Activated CD4-positive, alpha-beta T cell treated with anti-CD3 and anti-CD28 coated beads, Interleukin-2, amount 10 ng/mL, durations not matched to agents 7 days and 5 days (primary cell): ENCODE data around the gene KDF1. TPM values are rescaled to one million over a fixed set of nuclear protein-coding genes. Genes with fewer than 3 reads are reported as not detected.

Source experiments
- CTCF ChIA-PET: fragments of 350-600 bp; sonication (Branson Sonifier 250); formaldehyde crosslinking; loops from one replicate; lab custom pipeline; 2021; ENCODE audit warnings: antibody characterized with exemption; lab: Charles Lee
- POLR2A ChIA-PET: fragments of 350-600 bp; sonication (Branson Sonifier 250); formaldehyde crosslinking; loops from one replicate; lab custom pipeline; 2021; ENCODE audit warnings: antibody characterized with exemption; lab: Charles Lee
- DNase-seq: peaks from one replicate; pipeline ENCODE4 v3.0.0-alpha.2; 2020
- H3K27ac Mint-ChIP-seq: one replicate; pipeline ENCODE4 v1.8.0; 2021; ENCODE audit warnings: mild to moderate bottlenecking, moderate library complexity, mixed read lengths
- H3K27me3 Mint-ChIP-seq: one replicate; pipeline ENCODE4 v1.8.0; 2021; ENCODE audit warnings: mixed read lengths
- H3K36me3 Mint-ChIP-seq: one replicate; pipeline ENCODE4 v1.8.0; 2021; ENCODE audit warnings: low read depth, mixed read lengths
- H3K4me1 Mint-ChIP-seq: one replicate; pipeline ENCODE4 v1.8.0; 2021; ENCODE audit warnings: mixed read lengths
- H3K4me3 Mint-ChIP-seq: one replicate; pipeline ENCODE4 v1.8.0; 2021; ENCODE audit warnings: mild to moderate bottlenecking, moderate library complexity, mixed read lengths
- H3K9me3 Mint-ChIP-seq: one replicate; pipeline ENCODE4 v1.8.0; 2021; ENCODE audit warnings: mixed read lengths
- total RNA-seq, 2 experiments: library from RNA; stranded (reverse); gene quantifications; one replicate each; pipeline ENCODE4 v1.2.3, GENCODE V29; 2021

KDF1 gene
- total RNA-seq, 2 experiments from 2014 or later: not detected

- POLR2A ChIA-PET: no interaction called here
Measured at GRCh38 chr1:26945138-26945537, 15.1 kb downstream of the KDF1 start.

GRCh38 chr1:26942656-26943055 is 17.6 kb downstream of the KDF1 start:
- DNase-seq: no peak
- Mint-ChIP-seq H3K27me3 (no peaks in the 10 kb centered on the region), H3K27ac (no peak overlapping the region), H3K4me1 (peaks cover 3% of the 10 kb centered on the region), H3K9me3 (no peaks in the 10 kb centered on the region), H3K4me3 (no peak overlapping the region), H3K36me3 (peaks cover 28% of the 10 kb centered on the region)
- ChIA-PET POLR2A (interaction anchor here (0.5 kb wide), 1 partner anchor 860 kb away, joined by 3 read pairs; no protein-coding TSS in a partner anchor), CTCF (interaction anchor here (1.1 kb wide), 1 partner anchor 72 kb away, joined by 3 read pairs; no protein-coding TSS in a partner anchor)

More at GRCh38 chr1:26945138-26945537, 15.1 kb downstream of the KDF1 start:
- H3K9me3 Mint-ChIP-seq: no peaks in the 10 kb centered on the region
- CTCF ChIA-PET: no interaction called here
- no peak overlapping the region for H3K27ac Mint-ChIP-seq
- DNase-seq: no peak
- peaks cover 28% of the 10 kb centered on the region for H3K36me3 Mint-ChIP-seq
- peaks cover 2% of the 10 kb centered on the region for H3K4me1 Mint-ChIP-seq
- no peaks in the 10 kb centered on the region for H3K27me3 Mint-ChIP-seq
- H3K4me3 Mint-ChIP-seq: no peak overlapping the region

GRCh38 chr1:26941311-26941710 is 19.0 kb downstream of the KDF1 start:
- ChIA-PET CTCF (no interaction called here), POLR2A (no interaction called here)
- Mint-ChIP-seq H3K9me3 (no peaks in the 10 kb centered on the region), H3K4me3 (no peak overlapping the region), H3K27ac (no peak overlapping the region), H3K36me3 (peaks cover 28% of the 10 kb centered on the region), H3K4me1 (peaks cover 3% of the 10 kb centered on the region), H3K27me3 (no peaks in the 10 kb centered on the region)
- no peak for DNase-seq

DNA sequence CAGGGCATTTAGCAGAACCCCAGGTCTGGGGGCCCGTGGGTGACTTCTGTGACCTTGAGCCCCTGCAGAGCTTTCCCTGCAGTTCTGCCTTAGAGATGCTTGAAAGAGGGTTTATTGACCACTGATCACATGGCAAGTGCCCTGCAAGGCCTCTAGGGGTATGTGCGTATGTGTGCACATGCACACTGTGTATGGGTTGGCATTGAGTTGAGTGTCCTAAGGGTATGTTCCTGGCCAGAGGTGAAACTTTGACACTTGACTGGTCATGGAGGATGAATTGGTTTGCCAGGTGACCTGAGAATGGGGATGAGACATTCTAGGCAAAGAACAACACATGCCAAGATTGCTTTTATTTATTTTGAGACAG is 21.6 kb downstream of the KDF1 start:
- CTCF ChIA-PET: interaction anchor here (1.3 kb wide), 1 partner anchor 9 kb away, joined by 3 read pairs; no protein-coding TSS in a partner anchor
- DNase-seq: no peak
- Mint-ChIP-seq H3K27ac (no peak overlapping the region), H3K4me3 (no peak overlapping the region), H3K36me3 (peaks cover 29% of the 10 kb centered on the region), H3K27me3 (no peaks in the 10 kb centered on the region), H3K9me3 (no peaks in the 10 kb centered on the region), H3K4me1 (peaks cover 3% of the 10 kb centered on the region)
- POLR2A ChIA-PET: no interaction called here

GRCh38 chr1:26938004-26938658 is 22.1 kb downstream of the KDF1 start:
- H3K4me1 Mint-ChIP-seq: peaks cover 3% of the 10 kb centered on the region
- peaks cover 27% of the 10 kb centered on the region for H3K36me3 Mint-ChIP-seq
- ChIA-PET POLR2A (no interaction called here), CTCF (interaction anchor here (0.6 to 1.3 kb wide), 3 partner anchors 9 to 308 kb away, joined by 3 to 4 read pairs (median 3); no protein-coding TSS in a partner anchor)
- H3K4me3 Mint-ChIP-seq: no peak overlapping the region
- DNase-seq: no peak
- no peak overlapping the region for H3K27ac Mint-ChIP-seq
- no peaks in the 10 kb centered on the region for H3K27me3 Mint-ChIP-seq
- H3K9me3 Mint-ChIP-seq: no peaks in the 10 kb centered on the region

GRCh38 chr1:26936823-26937222 is 23.4 kb downstream of the KDF1 start:
- DNase-seq: no peak
- H3K4me1 Mint-ChIP-seq: peaks cover 3% of the 10 kb centered on the region
- ChIA-PET CTCF (no interaction called here), POLR2A (no interaction called here)
- H3K27me3 Mint-ChIP-seq: no peaks in the 10 kb centered on the region
- no peaks in the 10 kb centered on the region for H3K9me3 Mint-ChIP-seq
- no peak overlapping the region for H3K27ac Mint-ChIP-seq
- H3K36me3 Mint-ChIP-seq: peaks cover 19% of the 10 kb centered on the region
- no peak overlapping the region for H3K4me3 Mint-ChIP-seq

DNA sequence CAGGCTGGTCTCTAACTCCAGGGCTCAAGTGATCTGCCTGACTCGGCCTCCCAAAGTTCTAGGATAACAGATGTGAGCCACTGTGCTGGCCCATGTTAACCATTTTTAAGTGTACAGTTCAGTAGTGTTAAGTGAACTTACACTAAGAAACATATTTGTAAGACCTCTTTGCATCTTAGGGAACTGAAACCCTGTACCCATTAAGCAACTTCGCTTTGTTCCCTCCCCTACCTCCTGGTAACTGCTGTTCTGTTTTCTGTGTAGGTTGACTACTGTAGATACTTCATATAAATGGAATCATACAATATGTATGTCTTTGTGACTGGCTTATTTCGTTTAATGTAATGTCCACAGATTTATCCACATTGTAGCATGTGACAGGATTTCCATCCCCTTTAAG is 27.7 kb downstream of the KDF1 start:
- no peaks in the 10 kb centered on the region for H3K9me3 Mint-ChIP-seq
- no peak overlapping the region for H3K4me3 Mint-ChIP-seq
- DNase-seq: no peak
- H3K27me3 Mint-ChIP-seq: no peaks in the 10 kb centered on the region
- peaks cover 35% of the 10 kb centered on the region for H3K36me3 Mint-ChIP-seq
- no peaks in the 10 kb centered on the region for H3K4me1 Mint-ChIP-seq
- POLR2A ChIA-PET: no interaction called here
- no peak overlapping the region for H3K27ac Mint-ChIP-seq
- CTCF ChIA-PET: no interaction called here

DNA sequence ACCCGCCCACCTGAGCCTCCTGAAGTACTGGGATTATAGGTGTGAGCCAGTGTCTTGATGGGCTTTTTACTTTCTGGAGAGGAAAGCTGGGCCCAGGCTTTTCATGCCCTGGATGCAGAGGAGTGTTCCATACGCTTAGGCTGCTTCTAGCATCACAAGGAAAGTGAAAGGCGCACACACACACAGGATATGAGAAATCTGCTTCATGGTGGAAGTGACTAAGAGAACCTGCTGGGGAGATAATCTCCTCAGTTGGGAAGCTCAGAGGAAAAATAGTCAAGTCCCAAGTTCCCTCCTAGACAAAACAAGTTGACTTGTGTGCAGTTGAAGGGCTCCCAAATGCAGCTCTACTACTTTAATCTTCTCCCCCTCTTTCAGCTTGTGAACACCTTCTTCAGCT is 36.6 kb downstream of the KDF1 start:
- peaks cover 28% of the 10 kb centered on the region for H3K36me3 Mint-ChIP-seq
- DNase-seq: no peak
- POLR2A ChIA-PET: no interaction called here

DNA sequence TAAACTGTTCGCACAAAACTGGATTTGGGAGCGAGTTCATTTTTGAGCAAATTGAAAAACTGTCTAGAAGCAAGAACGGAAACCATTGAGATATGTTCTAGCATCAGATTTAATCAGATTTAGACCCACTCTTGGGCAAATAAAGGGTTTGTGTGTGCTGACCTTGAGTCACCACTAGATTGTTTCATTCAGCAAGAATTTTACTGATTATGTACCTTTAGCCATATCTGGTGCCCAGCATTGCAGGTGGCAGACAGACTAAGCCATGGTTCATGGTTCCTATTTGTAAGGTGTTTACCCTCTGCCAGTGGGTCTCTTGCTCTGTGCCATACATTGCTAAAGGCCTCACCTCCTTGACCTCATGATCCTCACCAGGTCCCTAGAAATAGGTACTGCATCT is 37.4 kb downstream of the KDF1 start:
- Mint-ChIP-seq H3K9me3 (no peaks in the 10 kb centered on the region), H3K4me3 (peak overlapping the region; percentile 93), H3K4me1 (peaks cover 41% of the 10 kb centered on the region), H3K27me3 (no peaks in the 10 kb centered on the region), H3K27ac (peak overlapping the region; percentile 50), H3K36me3 (peaks cover 20% of the 10 kb centered on the region)
- no peak for DNase-seq
- ChIA-PET CTCF (no interaction called here), POLR2A (no interaction called here)

More for the DNA sequence above, 36.6 kb downstream of the KDF1 start:
- peaks cover 41% of the 10 kb centered on the region for H3K4me1 Mint-ChIP-seq
- peak overlapping the region; percentile 93 for H3K4me3 Mint-ChIP-seq
- CTCF ChIA-PET: interaction anchor here (0.6 kb wide), 2 partner anchors 34 to 657 kb away, joined by 3 to 4 read pairs; partner anchors contain the start of gene GPN2
- H3K27me3 Mint-ChIP-seq: no peaks in the 10 kb centered on the region
- no peaks in the 10 kb centered on the region for H3K9me3 Mint-ChIP-seq
- H3K27ac Mint-ChIP-seq: no peak overlapping the region

DNA sequence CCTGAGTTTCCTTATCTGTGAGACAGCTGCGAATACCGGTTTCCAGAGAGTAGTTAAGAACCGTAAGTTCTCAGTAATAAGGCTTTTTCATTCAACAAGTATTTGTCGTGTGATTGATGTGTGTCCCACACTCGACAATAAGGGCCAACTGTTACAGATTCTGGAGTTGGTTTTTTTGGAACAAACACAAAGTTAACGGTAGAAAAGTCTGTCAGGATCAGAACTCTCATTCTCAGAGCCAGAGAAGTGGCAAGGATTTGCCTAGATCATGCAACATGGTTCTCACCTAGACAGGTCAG is 37.9 kb downstream of the KDF1 start:
- CTCF ChIA-PET: no interaction called here
- Mint-ChIP-seq H3K4me3 (peak overlapping the region; percentile 93), H3K27me3 (no peaks in the 10 kb centered on the region)

GRCh38 chr1:26921540-26922430 is 38.5 kb downstream of the KDF1 start, which contains the start of gene NUDC:
Gene NUDC, plus strand, starts transcription at chr1:26921743. Its CDS starts 106 bp downstream, at chr1:26921849.
- peak; percentile 98 for DNase-seq
- peaks cover 38% of the 10 kb centered on the region for H3K4me1 Mint-ChIP-seq
- H3K9me3 Mint-ChIP-seq: no peaks in the 10 kb centered on the region
- CTCF ChIA-PET: interaction anchor here (0.5 to 1.2 kb wide), 3 partner anchors 19 to 233 kb away, joined by 3 to 4 read pairs (median 4); partner anchors contain the start of gene SLC9A1
- POLR2A ChIA-PET: no interaction called here
- peaks cover 13% of the 10 kb centered on the region for H3K36me3 Mint-ChIP-seq
- H3K27ac Mint-ChIP-seq: peak within 1 kb of the TSS; percentile 93
- H3K27me3 Mint-ChIP-seq: no peaks in the 10 kb centered on the region
- peak within 1 kb of the TSS; percentile 93 for H3K4me3 Mint-ChIP-seq

More for the DNA sequence above, 37.9 kb downstream of the KDF1 start:
- Mint-ChIP-seq H3K9me3 (no peaks in the 10 kb centered on the region), H3K4me1 (peaks cover 41% of the 10 kb centered on the region), H3K36me3 (peaks cover 17% of the 10 kb centered on the region), H3K27ac (peak overlapping the region; percentile 93)
- POLR2A ChIA-PET: no interaction called here
- no peak for DNase-seq

DNA sequence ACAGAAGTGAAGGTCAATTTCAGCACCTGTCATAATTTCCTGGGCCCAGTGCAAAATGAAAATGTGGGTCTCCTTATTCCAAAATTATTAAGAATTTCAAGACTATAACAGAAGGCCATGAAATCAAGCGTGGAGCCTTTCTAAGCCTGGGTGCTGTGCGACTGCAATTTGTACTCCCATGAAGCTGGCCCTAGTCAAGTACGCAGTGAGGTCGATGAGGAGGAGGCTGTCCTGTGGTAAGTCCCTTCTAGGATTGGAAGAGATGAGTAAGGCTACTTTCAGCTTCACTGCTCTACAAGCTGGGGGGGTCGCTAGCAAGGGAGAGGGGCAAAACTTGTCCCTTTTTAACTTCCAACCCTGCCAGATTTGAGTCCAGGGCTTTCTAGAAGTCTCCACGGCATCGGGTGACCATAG is 39.1 kb downstream of the KDF1 start:
- Mint-ChIP-seq H3K9me3 (no peaks in the 10 kb centered on the region), H3K4me3 (peak overlapping the region; percentile 93), H3K27ac (peak overlapping the region; percentile 93), H3K27me3 (no peaks in the 10 kb centered on the region), H3K36me3 (peaks cover 9% of the 10 kb centered on the region), H3K4me1 (peaks cover 36% of the 10 kb centered on the region)
- POLR2A ChIA-PET: interaction anchor here (0.7 kb wide), 1 partner anchor 214 kb away, joined by 3 read pairs; no protein-coding TSS in a partner anchor
- no peak for DNase-seq
- CTCF ChIA-PET: interaction anchor here (0.5 to 1.2 kb wide), 3 partner anchors 19 to 234 kb away, joined by 3 to 4 read pairs (median 4); partner anchors contain the start of gene SLC9A1
